IMR-90 (cell line): ENCODE results near the gene SLC12A4.

Experiments used
- BHLHE40 ChIP-seq: fragments of 150-350 bp; IDR thresholded peaks from 2 replicates; pipeline ENCODE4 v1.6.1; 2016; ENCODE audit warnings: mild to moderate bottlenecking, low read depth, low read length
- CEBPB ChIP-seq: IDR thresholded peaks from 2 replicates; pipeline ENCODE4 v1.6.1; 2012; ENCODE audit warnings: low read depth, low read length, improper control_type of control experiment
- CHD1 ChIP-seq: IDR thresholded peaks from 2 replicates; pipeline ENCODE4 v1.6.1; 2012; ENCODE audit warnings: low read depth, low read length, improper control_type of control experiment
- FOS ChIP-seq: fragments of 150-350 bp; IDR thresholded peaks from 2 replicates; pipeline ENCODE4 v1.6.1; 2016; ENCODE audit warnings: low read depth, low read length
- MAFK ChIP-seq: IDR thresholded peaks from 2 replicates; pipeline ENCODE4 v1.6.1; 2012; ENCODE audit warnings: low read depth, low read length, improper control_type of control experiment
- MXI1 ChIP-seq: IDR thresholded peaks from 2 replicates; pipeline ENCODE4 v1.6.1; 2012; ENCODE audit warnings: low read depth, mild to moderate bottlenecking, low read length, moderate library complexity, borderline replicate concordance
- POLR2A ChIP-seq: IDR thresholded peaks from 2 replicates; pipeline ENCODE4 v1.6.1; 2012; ENCODE audit warnings: mild to moderate bottlenecking, low read depth, low read length
- RAD21 ChIP-seq: IDR thresholded peaks from 2 replicates; pipeline ENCODE4 v1.6.1; 2012; ENCODE audit warnings: low read length, improper control_type of control experiment
- RCOR1 ChIP-seq: IDR thresholded peaks from 2 replicates; pipeline ENCODE4 v1.6.1; 2012; ENCODE audit warnings: mild to moderate bottlenecking, low read length, improper control_type of control experiment; ENCODE audit not compliant: insufficient replicate concordance
- SMC3 ChIP-seq: fragments of 150-350 bp; IDR thresholded peaks from 2 replicates; pipeline ENCODE4 v1.6.1; 2016; ENCODE audit warnings: low read depth, mild to moderate bottlenecking, antibody characterized with exemption, low read length, moderate library complexity
- TF ChIP-seq, protein P1 (sequence below): fragments of 150-350 bp; IDR thresholded peaks from 2 replicates; pipeline ENCODE4 v1.6.1; 2017; ENCODE audit warnings: mild to moderate bottlenecking, antibody characterized with exemption, low read length, low read depth
- TF ChIP-seq, protein P2 (sequence below): conservative IDR thresholded peaks from 2 replicates; pipeline ENCODE4 v1.5.1; 2012; ENCODE audit warnings: mild to moderate bottlenecking, low read depth, low read length, improper control_type of control experiment

DNA sequence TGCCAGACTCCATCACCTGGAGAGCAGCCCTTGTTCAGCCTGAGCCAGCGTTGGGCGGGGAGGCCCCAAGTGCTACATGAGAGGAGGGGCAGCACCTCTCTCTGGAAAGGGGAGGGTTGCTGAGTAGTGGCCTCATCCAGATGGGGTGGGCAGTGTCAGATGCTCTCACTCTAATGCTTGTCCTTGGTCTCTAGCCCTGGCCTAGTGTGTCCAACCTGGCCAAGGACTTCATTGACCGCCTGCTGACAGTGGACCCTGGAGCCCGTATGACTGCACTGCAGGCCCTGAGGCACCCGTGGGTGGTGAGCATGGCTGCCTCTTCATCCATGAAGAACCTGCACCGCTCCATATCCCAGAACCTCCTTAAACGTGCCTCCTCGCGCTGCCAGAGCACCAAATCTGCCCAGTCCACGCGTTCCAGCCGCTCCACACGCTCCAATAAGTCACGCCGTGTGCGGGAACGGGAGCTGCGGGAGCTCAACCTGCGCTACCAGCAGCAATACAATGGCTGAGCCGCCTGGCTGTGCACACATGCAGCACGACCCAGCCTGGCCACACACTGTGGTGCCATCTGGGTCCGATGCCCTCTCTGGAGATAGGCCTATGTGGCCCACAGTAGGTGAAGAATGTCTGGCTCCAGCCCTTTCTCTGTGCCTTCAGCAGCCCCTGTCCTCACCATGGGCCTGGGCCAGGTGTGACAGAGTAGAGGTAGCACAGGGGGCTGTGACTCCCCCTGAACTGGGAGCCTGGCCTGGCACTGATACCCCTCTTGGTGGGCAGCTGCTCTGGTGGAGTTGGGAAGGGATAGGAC lies 41.1 kb downstream of the SLC12A4 start:
- TF ChIP-seq RCOR1: no peak
- TF ChIP-seq, protein P1, sequence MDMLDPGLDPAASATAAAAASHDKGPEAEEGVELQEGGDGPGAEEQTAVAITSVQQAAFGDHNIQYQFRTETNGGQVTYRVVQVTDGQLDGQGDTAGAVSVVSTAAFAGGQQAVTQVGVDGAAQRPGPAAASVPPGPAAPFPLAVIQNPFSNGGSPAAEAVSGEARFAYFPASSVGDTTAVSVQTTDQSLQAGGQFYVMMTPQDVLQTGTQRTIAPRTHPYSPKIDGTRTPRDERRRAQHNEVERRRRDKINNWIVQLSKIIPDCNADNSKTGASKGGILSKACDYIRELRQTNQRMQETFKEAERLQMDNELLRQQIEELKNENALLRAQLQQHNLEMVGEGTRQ: no peak
- TF ChIP-seq, protein P2, sequence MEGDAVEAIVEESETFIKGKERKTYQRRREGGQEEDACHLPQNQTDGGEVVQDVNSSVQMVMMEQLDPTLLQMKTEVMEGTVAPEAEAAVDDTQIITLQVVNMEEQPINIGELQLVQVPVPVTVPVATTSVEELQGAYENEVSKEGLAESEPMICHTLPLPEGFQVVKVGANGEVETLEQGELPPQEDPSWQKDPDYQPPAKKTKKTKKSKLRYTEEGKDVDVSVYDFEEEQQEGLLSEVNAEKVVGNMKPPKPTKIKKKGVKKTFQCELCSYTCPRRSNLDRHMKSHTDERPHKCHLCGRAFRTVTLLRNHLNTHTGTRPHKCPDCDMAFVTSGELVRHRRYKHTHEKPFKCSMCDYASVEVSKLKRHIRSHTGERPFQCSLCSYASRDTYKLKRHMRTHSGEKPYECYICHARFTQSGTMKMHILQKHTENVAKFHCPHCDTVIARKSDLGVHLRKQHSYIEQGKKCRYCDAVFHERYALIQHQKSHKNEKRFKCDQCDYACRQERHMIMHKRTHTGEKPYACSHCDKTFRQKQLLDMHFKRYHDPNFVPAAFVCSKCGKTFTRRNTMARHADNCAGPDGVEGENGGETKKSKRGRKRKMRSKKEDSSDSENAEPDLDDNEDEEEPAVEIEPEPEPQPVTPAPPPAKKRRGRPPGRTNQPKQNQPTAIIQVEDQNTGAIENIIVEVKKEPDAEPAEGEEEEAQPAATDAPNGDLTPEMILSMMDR: no peak
- TF ChIP-seq CEBPB: no peak
- no peak for TF ChIP-seq RAD21
- no peak for TF ChIP-seq MAFK
- TF ChIP-seq BHLHE40: no peak
- TF ChIP-seq POLR2A: no peak
- TF ChIP-seq MXI1: no peak
- no peak for TF ChIP-seq SMC3
- no peak for TF ChIP-seq FOS
- TF ChIP-seq CHD1: no peak
